AG09309 (cell line): ENCODE measurements around the gene SULT1A3.

Source experiments
- DNase-seq: peaks from one replicate; pipeline ENCODE4 v3.0.0-alpha.2; 2010; ENCODE audit warnings: low read depth
- H3K4me3 ChIP-seq: 2 replicates; pipeline ENCODE4 v1.5.1; 2011; ENCODE audit warnings: mild to moderate bottlenecking, low read depth, low read length, moderate library complexity; ENCODE audit not compliant: control insufficient read depth
- TF ChIP-seq, protein P1 (sequence below): IDR thresholded peaks from 2 replicates; pipeline ENCODE4 v1.5.1; 2011; ENCODE audit warnings: mild to moderate bottlenecking, low read depth, low read length, inconsistent platforms; ENCODE audit not compliant: insufficient read depth, control insufficient read depth; ENCODE audit errors: missing control alignments

SULT1A3 gene

DNA sequence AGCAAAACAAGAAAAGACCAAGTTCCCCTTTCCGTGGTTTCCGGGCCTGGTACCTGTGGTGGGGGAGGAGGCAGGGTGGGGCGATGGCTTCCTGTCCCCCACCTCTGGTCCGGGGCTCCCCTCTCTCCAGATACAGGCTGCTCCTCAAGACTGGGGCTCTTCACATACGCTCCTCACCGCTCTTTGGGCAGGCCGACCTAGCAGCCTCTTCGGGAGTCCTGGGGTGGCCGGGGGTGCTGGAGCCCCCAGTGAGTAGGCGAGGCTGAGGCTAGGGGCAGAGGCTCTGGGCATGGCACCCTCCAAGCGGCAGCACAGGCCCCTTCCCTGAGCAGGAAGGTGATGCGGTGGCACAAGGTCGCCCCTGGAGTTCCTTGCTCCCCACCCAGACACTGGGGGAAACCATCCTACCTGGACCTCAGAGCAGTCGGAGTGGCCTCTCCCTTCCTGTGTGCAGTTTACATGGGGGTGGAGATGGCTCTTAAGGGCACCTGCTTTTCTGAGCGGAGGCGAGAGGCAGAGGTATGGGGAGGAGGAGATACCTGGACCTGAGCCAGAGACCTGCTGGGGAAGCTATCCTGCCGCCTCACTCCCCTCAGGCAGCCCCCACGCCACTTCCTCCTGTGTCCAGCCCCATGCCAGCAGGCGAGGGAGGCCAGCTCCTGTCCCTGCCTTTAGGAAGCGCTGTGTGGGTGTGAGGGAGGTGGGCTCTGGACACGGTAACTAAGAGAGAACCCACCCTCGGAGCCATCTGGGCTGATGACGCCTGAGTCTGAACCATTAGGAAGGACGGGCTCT, 14.8 kb upstream of the SULT1A3 start:
- TF ChIP-seq, protein P1, sequence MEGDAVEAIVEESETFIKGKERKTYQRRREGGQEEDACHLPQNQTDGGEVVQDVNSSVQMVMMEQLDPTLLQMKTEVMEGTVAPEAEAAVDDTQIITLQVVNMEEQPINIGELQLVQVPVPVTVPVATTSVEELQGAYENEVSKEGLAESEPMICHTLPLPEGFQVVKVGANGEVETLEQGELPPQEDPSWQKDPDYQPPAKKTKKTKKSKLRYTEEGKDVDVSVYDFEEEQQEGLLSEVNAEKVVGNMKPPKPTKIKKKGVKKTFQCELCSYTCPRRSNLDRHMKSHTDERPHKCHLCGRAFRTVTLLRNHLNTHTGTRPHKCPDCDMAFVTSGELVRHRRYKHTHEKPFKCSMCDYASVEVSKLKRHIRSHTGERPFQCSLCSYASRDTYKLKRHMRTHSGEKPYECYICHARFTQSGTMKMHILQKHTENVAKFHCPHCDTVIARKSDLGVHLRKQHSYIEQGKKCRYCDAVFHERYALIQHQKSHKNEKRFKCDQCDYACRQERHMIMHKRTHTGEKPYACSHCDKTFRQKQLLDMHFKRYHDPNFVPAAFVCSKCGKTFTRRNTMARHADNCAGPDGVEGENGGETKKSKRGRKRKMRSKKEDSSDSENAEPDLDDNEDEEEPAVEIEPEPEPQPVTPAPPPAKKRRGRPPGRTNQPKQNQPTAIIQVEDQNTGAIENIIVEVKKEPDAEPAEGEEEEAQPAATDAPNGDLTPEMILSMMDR, result no peak
- DNase-seq, result no peak
- H3K4me3 ChIP-seq, result 0 out of 2 replicates have a peak overlapping the region, but pooled peaks have one; percentile 47

DNA sequence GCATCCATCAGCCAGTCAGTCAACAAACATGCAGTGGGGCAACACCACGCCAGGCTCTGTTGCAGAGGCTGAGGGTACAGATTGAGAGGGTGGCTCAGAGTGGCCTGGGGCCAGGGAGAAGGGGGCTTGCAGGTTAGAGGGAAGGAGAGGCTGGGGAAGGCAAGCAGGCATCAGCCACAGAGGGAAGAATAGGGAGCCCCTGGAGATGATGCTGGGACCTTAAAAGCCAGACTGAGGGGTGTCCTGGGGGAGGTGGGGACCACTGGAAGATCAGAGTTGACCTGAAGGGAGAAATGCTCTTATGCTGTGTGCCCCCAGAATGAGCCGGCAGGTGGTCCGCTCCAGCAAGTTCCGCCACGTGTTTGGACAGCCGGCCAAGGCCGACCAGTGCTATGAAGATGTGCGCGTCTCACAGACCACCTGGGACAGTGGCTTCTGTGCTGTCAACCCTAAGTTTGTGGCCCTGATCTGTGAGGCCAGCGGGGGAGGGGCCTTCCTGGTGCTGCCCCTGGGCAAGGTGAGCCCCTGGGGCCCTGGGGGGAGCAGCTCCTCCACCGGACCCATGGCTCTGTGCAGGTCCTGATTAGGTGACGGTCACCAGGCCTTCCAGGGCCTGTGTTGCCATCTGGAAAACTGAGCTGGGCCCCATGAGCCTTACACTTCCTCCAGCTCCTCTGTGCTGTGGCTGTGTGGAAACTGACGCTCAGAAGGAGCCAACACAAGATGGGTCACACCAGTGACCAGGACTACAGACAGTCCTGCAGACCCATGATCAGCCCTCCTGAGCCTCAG, 14.0 kb upstream of the SULT1A3 start:
- no peak overlapping the region for H3K4me3 ChIP-seq

DNA sequence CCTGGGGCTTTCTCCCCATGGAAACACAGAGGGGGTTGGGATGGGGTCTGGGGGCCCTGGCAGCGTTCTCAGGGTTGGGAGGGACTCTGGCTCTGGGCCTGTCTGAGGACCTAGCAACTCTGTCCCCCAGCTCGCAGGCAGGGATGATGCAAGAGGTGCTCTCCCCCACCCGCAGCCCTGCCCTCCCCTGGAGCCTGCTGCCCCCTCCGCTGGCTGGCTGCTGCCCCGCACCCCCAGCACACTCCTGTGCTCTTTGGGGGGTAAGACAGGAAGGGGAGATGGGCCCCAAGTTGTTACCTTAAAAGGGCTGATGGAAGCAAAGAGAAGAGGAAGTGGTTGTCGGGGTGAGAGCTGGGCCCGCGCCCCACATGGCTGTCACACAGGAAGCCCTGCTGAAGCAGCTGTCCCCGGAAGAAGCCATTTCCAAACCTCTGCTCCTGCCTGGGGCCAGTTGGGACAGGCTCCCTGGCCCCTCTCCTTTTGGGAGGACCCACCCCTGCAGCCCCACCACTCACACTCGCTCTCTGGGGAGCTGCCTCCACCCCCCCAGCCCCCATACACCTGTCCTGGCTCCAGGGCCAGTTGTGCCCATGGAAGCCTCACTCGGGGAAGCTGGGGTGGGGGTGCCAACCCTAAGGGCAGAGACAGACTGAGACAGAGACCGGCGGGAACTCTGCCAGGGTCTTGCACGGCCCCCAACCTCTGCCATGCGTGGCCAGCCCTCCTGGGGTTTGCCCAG, 13.2 kb upstream of the SULT1A3 start:
- TF ChIP-seq, protein P1, result no peak
- no peak overlapping the region for H3K4me3 ChIP-seq
- DNase-seq, result no peak

More for the DNA sequence above, 14.0 kb upstream of the SULT1A3 start:
- TF ChIP-seq, protein P1, result no peak
- DNase-seq, result no peak

DNA sequence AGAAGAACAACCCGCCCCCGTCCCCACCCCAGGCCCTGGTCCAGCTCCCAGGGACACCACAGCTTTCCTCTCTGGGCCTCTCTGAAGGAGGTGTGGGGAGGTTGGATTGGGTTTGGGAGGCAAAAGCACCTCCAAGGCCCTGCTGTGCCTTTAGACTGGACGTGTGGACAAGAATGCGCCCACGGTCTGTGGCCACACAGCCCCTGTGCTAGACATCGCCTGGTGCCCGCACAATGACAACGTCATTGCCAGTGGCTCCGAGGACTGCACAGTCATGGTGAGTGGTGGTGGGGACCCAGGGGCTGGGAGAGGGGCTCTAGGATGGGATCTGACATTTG, 12.6 kb upstream of the SULT1A3 start:
- H3K4me3 ChIP-seq, result no peak overlapping the region
- DNase-seq, result no peak
- TF ChIP-seq, protein P1, result no peak

DNA sequence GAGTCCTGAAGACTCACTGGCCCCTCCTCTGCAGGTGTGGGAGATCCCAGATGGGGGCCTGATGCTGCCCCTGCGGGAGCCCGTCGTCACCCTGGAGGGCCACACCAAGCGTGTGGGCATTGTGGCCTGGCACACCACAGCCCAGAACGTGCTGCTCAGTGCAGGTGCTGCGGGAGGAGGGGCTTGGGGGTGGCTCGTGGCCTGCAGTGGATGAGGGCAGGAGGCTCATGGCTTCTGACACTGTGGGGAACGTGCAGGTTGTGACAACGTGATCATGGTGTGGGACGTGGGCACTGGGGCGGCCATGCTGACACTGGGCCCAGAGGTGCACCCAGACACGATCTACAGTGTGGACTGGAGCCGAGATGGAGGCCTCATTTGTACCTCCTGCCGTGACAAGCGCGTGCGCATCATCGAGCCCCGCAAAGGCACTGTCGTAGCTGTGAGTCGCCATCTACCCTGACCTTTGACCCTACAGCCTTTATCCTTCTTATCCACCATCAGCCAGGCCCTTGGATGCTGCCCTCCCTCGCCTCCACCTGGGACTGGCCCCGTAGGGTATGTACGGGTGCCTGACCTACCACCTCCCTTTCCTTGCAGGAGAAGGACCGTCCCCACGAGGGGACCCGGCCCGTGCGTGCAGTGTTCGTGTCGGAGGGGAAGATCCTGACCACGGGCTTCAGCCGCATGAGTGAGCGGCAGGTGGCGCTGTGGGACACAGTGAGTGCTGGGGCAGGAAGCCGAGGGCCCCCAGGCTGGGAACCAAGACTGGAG, 12.1 kb upstream of the SULT1A3 start:
- TF ChIP-seq, protein P1, result peak; percentile 52
- no peak for DNase-seq
- no peak overlapping the region for H3K4me3 ChIP-seq

DNA sequence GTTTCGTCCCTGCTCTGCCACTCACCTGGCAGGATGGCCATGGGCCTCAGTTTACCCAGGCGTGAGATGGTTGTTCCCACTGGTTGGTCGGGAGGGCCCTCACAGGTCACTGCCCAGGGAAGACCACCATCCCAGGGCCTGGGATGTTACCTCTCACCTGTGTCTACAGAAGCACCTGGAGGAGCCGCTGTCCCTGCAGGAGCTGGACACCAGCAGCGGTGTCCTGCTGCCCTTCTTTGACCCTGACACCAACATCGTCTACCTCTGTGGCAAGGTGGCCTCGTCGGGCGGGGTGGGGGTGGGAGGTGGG, 11.5 kb upstream of the SULT1A3 start:
- TF ChIP-seq, protein P1, result no peak
- H3K4me3 ChIP-seq, result no peak overlapping the region
- no peak for DNase-seq
